ENCODE data around the gene TIMM44.
"Not testable (repeated sequence)": the region's sequence is repeated elsewhere in the genome, so short reads cannot be mapped to it uniquely, and the experiment has no call there.

The TIMM44 gene

DNA sequence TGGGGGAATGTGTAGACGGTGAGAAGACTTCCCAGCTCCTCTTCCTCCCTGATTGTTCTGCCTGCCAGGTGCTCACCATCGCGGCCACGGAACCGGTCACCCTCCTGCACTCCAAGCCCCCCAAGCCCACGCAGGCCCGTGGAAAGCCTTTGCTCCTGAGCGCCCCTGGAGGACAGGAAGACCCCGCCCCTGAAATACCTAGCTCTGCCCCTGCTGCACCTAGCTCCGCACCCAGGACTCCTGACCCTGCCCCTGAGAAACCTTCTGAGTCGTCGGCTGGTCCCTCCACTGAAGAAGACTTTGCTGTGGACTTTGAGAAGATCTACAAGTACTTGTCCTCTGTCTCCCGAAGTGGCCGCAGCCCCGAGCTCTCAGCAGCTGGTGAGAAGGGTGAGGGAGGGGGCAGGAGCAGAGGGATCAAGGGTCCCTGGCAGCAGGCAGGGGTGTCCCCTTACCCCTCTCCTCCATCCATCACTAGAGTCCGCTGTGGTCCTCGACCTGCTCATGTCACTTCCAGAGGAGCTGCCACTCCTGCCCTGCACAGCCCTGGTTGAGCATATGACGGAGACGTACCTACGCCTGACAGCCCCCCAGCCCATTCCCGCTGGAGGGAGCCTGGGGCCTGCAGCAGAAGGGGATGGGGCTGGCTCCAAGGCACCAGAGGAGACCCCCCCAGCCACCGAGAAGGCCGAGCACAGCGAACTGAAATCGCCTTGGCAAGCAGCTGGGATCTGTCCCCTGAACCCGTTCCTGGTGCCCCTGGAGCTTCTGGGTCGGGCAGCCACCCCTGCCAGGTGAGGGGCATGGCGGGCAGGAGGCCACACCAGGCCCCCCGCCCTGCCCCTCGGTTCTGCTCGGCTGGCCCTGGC, 21.3 kb downstream of the TIMM44 start:
- Mint-ChIP-seq H3K4me1 (ENCODE audit: low read depth) (peaks cover 80% of the 10 kb centered on the region), H3K27me3 (peaks cover 51% of the 10 kb centered on the region), H3K4me3 (peak overlapping the region; percentile 87), H3K27ac (peak overlapping the region; percentile 94), H3K9me3 (no peaks in the 10 kb centered on the region), H3K36me3 (ENCODE audit: low read depth) (peaks cover 39% of the 10 kb centered on the region)
- intact Hi-C loops (cut with micrococcal nuclease), result loop anchor here (2.0 to 10.0 kb wide), 2 partner anchors 19 to 237 kb away; partner anchors contain the start of genes MAP2K7 and TRAPPC5

DNA sequence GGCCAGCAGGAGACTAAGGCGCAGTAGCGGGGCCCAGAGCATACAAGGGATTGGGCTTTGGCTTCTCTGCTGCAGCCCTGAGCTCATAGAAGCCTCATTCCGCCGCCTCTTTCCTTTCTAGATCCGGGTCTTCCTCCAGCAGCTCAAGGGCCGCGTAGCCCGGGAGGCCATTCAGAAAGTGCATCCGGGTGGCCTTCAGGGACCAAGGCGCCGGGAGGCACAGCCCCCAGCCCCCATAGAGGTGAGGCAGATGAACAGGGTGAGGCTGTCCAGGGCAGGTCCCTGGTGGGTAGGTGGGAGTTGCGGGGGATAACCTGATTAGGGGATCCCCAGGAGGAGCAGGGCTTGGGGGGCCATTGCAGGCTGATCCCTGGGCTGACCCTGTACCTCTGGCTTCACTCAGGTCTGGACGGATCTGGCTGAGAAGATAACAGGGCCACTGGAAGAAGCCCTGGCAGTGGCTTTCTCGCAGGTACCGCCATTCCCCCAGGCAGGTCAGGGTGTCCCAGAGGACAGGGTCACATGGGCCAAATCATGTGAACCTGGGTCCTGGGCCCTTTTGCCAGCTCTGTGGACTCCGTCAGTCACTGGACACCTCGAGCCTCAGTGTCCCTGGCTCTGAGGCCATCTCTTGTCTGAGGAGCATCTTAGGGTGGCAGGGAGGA, 22.0 kb downstream of the TIMM44 start:
- peaks cover 57% of the 10 kb centered on the region for H3K27me3 Mint-ChIP-seq
- peak overlapping the region; percentile 87 for H3K4me3 Mint-ChIP-seq
- intact Hi-C loops (cut with micrococcal nuclease), result loop anchor here (2.0 to 10.0 kb wide), 2 partner anchors 19 to 237 kb away; partner anchors contain the start of genes MAP2K7 and TRAPPC5
- peaks cover 31% of the 10 kb centered on the region for H3K36me3 Mint-ChIP-seq (ENCODE audit: low read depth)
- H3K9me3 Mint-ChIP-seq, result no peaks in the 10 kb centered on the region
- H3K4me1 Mint-ChIP-seq (ENCODE audit: low read depth), result peaks cover 80% of the 10 kb centered on the region
- peak overlapping the region; percentile 94 for H3K27ac Mint-ChIP-seq

GRCh38 chr19:7920519-7921301, 22.8 kb downstream of the TIMM44 start:
- peaks cover 30% of the 10 kb centered on the region for H3K36me3 Mint-ChIP-seq (ENCODE audit: low read depth)
- intact Hi-C loops (cut with micrococcal nuclease), result loop anchor here (2.0 to 10.0 kb wide), 2 partner anchors 18 to 236 kb away; partner anchors contain the start of genes MAP2K7 and TRAPPC5
- peak overlapping the region; percentile 87 for H3K4me3 Mint-ChIP-seq
- peaks cover 60% of the 10 kb centered on the region for H3K27me3 Mint-ChIP-seq
- no peaks in the 10 kb centered on the region for H3K9me3 Mint-ChIP-seq
- H3K4me1 Mint-ChIP-seq (ENCODE audit: low read depth), result peaks cover 81% of the 10 kb centered on the region
- peak overlapping the region; percentile 94 for H3K27ac Mint-ChIP-seq

DNA sequence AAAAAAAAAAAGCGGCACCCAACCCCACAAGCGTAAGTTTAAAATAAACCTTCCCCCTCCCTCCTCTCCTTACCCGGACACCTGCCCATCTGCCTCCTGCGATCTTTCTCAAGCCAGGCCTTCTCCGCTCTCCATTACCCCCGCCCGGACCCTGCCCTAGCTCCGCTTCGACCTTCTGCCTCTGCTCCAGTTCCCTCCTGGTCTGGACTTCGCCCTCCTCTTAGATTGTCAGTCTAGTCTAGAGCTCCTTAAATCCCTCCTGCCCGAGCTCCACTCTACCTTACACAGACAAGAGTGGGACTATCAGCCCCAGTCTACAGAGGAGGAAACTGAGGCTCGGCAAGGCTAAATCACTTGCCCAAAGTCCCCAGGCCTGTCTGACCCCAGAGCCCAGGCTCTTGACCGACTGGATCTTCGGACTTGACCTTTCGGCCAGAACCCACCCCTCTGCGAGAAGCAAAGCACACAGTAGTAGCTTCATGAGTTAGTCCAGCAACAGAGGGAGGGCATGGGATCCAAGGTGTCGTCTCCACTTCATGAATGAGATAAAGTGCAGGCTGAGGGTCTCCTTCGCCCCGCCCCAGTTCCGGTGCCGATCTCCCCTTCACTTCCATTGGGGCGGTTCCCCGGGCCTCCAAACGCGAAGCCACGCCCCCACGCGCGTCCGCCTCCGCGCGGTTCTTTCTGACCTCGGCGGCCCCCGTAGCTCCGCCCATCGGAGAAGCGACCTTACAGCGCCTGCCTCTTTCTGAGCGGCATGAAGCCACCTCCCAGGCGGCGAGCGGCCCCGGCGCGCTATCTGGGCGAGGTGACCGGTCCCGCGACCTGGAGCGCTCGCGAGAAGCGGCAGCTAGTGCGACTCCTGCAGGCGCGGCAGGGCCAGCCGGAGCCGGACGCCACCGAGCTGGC, 23.6 kb downstream of the TIMM44 start, which contains the start of gene SNAPC2:
Gene SNAPC2 (plus strand): TSS at position 729 of the 909 bp plus-strand sequence. CDS start 29 bp downstream, at position 758.
- no peaks in the 10 kb centered on the region for H3K9me3 Mint-ChIP-seq

GRCh38 chr19:7918615-7919421, 24.6 kb downstream of the TIMM44 start:
- Mint-ChIP-seq H3K27ac (peak overlapping the region; percentile 94), H3K4me1 (ENCODE audit: low read depth) (peaks cover 72% of the 10 kb centered on the region), H3K36me3 (ENCODE audit: low read depth) (peaks cover 36% of the 10 kb centered on the region), H3K9me3 (no peaks in the 10 kb centered on the region), H3K4me3 (peak overlapping the region; percentile 87), H3K27me3 (peaks cover 66% of the 10 kb centered on the region)
- intact Hi-C loops (cut with micrococcal nuclease), result no loop called here

More for the DNA sequence above, 23.6 kb downstream of the TIMM44 start, which contains the start of gene SNAPC2:
- Mint-ChIP-seq H3K4me3 (peak within 1 kb of the TSS; percentile 87), H3K27ac (peak within 1 kb of the TSS; percentile 94), H3K4me1 (ENCODE audit: low read depth) (peaks cover 82% of the 10 kb centered on the region), H3K36me3 (ENCODE audit: low read depth) (peaks cover 30% of the 10 kb centered on the region), H3K27me3 (peaks cover 66% of the 10 kb centered on the region)
- intact Hi-C loops (cut with micrococcal nuclease), result loop anchor here (2.0 to 10.0 kb wide), 2 partner anchors 17 to 235 kb away; partner anchors contain the start of genes MAP2K7 and TRAPPC5

- H3K9me3 Mint-ChIP-seq; intact Hi-C loops (cut with micrococcal nuclease): not testable (repeated sequence)
- H3K4me1 Mint-ChIP-seq (ENCODE audit: low read depth), result peaks cover 65% of the 10 kb centered on the region
- peaks cover 38% of the 10 kb centered on the region for H3K36me3 Mint-ChIP-seq (ENCODE audit: low read depth)
- H3K4me3 Mint-ChIP-seq, result peak overlapping the region; percentile 65
- H3K27me3 Mint-ChIP-seq, result peaks cover 66% of the 10 kb centered on the region
- H3K27ac Mint-ChIP-seq, result peak overlapping the region; percentile 62
Observed at GRCh38 chr19:7918062-7918614, 25.3 kb downstream of the TIMM44 start.

- Mint-ChIP-seq H3K27ac (peak overlapping the region; percentile 62), H3K4me3 (peak overlapping the region; percentile 65), H3K36me3 (ENCODE audit: low read depth) (peaks cover 38% of the 10 kb centered on the region), H3K27me3 (peaks cover 69% of the 10 kb centered on the region), H3K9me3 (no peaks in the 10 kb centered on the region), H3K4me1 (ENCODE audit: low read depth) (peaks cover 68% of the 10 kb centered on the region)
- intact Hi-C loops (cut with micrococcal nuclease), result no loop called here
Observed at GRCh38 chr19:7917267-7918061, 26.0 kb downstream of the TIMM44 start.

GRCh38 chr19:7916955-7917266, 26.6 kb downstream of the TIMM44 start:
- intact Hi-C loops (cut with micrococcal nuclease), result no loop called here
- Mint-ChIP-seq H3K4me3 (peak overlapping the region; percentile 65), H3K4me1 (ENCODE audit: low read depth) (peaks cover 62% of the 10 kb centered on the region), H3K27me3 (peaks cover 69% of the 10 kb centered on the region), H3K36me3 (ENCODE audit: low read depth) (peaks cover 38% of the 10 kb centered on the region), H3K9me3 (no peaks in the 10 kb centered on the region), H3K27ac (peak overlapping the region; percentile 62)

GRCh38 chr19:7916103-7916954, 27.1 kb downstream of the TIMM44 start:
- Mint-ChIP-seq H3K27ac (peak overlapping the region; percentile 62), H3K4me1 (ENCODE audit: low read depth) (peaks cover 56% of the 10 kb centered on the region), H3K36me3 (ENCODE audit: low read depth) (peaks cover 38% of the 10 kb centered on the region), H3K9me3 (no peaks in the 10 kb centered on the region), H3K4me3 (peak overlapping the region; percentile 65), H3K27me3 (peaks cover 69% of the 10 kb centered on the region)
- intact Hi-C loops (cut with micrococcal nuclease), result no loop called here

GRCh38 chr19:7915250-7916102, 28.0 kb downstream of the TIMM44 start:
- Mint-ChIP-seq H3K9me3 (no peaks in the 10 kb centered on the region), H3K4me3 (peak overlapping the region; percentile 65), H3K27ac (no peak overlapping the region), H3K4me1 (ENCODE audit: low read depth) (peaks cover 50% of the 10 kb centered on the region), H3K36me3 (ENCODE audit: low read depth) (peaks cover 39% of the 10 kb centered on the region), H3K27me3 (peaks cover 69% of the 10 kb centered on the region)
- intact Hi-C loops (cut with micrococcal nuclease), result no loop called here

Measured in dendritic cell treated with granulocyte-macrophage colony-stimulating factor and Interleukin-4, amounts not matched to agents 40 ng/mL and 50 ng/mL, for 4 days (primary cell).